AG10803 (cell line): Measurements from ENCODE around the gene GALNT17.

ENCODE experiments used
- DNase-seq: peaks from one replicate; pipeline ENCODE4 v3.0.0; 2010; ENCODE audit warnings: low read depth
- H3K4me3 ChIP-seq: 2 replicates; pipeline ENCODE4 v1.5.1; 2011; ENCODE audit warnings: mild to moderate bottlenecking, low read length, control low read depth
- CTCF ChIP-seq: conservative IDR thresholded peaks from 2 replicates; pipeline ENCODE4 v1.5.1; 2011; ENCODE audit warnings: mild to moderate bottlenecking, low read length, control low read depth, inconsistent platforms

The GALNT17 gene

DNA sequence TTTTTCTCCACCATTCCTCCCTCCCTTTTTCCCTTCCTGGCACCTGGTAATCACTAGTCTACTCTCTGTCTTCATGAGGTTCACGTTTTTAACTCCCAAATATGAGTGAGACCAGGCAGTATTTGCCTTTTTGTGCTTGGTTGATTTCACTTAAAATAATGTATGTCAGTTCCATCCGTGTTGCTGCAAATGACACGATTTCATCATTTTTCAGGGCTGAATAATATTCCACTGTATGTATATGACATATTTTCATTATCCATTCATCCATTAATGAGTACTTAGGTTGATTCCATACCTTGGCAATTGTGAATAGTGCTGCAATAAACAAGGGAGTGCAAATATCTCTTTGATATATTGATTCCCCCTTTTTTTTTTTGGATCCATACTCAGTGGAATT lies 25.8 kb downstream of the GALNT17 start:
- no peak overlapping the region for H3K4me3 ChIP-seq
- no peak for TF ChIP-seq CTCF
- DNase-seq = no peak

- no peak for DNase-seq
- TF ChIP-seq CTCF = no peak
- no peak overlapping the region for H3K4me3 ChIP-seq
Observed at GRCh38 chr7:71165708-71166107, 33.8 kb downstream of the GALNT17 start.

DNA sequence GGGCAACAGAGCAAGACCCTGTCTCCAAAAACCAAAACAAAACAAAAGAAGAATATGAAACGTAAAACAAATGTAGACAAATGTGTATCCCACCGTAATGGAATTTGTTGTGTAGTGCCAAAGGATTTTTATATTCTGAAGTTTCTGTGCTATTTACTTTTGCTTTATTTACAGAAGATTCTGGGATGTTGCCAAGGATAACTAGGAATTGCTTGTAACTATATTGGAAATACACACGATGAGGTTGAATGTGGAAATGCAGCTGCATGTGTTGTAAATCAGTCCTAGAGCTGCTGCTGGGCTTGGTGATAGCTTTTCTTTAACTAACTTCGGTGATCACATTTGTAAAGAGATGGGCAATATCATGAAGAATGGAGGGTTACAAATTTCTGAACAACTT lies 39.5 kb downstream of the GALNT17 start:
- no peak for TF ChIP-seq CTCF
- H3K4me3 ChIP-seq = no peak overlapping the region
- no peak for DNase-seq

- H3K4me3 ChIP-seq = no peak overlapping the region
- no peak for DNase-seq
- no peak for TF ChIP-seq CTCF
Observed at GRCh38 chr7:71173955-71174354, 42.0 kb downstream of the GALNT17 start.

GRCh38 chr7:71182438-71182935 lies 50.5 kb downstream of the GALNT17 start:
- DNase-seq = no peak
- no peak for TF ChIP-seq CTCF
- no peak overlapping the region for H3K4me3 ChIP-seq

- DNase-seq = no peak
- no peak for TF ChIP-seq CTCF
- no peak overlapping the region for H3K4me3 ChIP-seq
Observed at GRCh38 chr7:71184136-71184535, 52.2 kb downstream of the GALNT17 start.

GRCh38 chr7:71184609-71185008 lies 52.7 kb downstream of the GALNT17 start:
- H3K4me3 ChIP-seq = no peak overlapping the region
- no peak for TF ChIP-seq CTCF
- DNase-seq = no peak
